Gastroesophageal sphincter (tissue), 3 donors: Measurements from ENCODE around the gene CALML3.

Source experiments
- EP300 ChIP-seq: sonication (generic); formaldehyde crosslinking; IDR thresholded peaks from one replicate; pipeline ENCODE4 v1.6.1; 2017; ENCODE audit warnings: antibody characterized with exemption, mild to moderate bottlenecking
- POLR2A ChIP-seq, 2 donors: fragments of 450-650 bp; IDR thresholded peaks; one replicate each; pipeline ENCODE4 v1.6.1; 2017; ENCODE audit warnings: antibody characterized with exemption in 2 of 2, mild to moderate bottlenecking in 2 of 2, moderate library complexity in 1 of 2
- POLR2AphosphoS5 ChIP-seq: sonication (generic); formaldehyde crosslinking; IDR thresholded peaks from one replicate; pipeline ENCODE4 v1.6.1; 2017; ENCODE audit warnings: antibody characterized with exemption
- TF ChIP-seq, protein P1 (sequence below), 4 experiments: fragments of 200-600 bp in 2 of 4; fragments of 450-650 bp in 2 of 4; sonication (generic) in 1 of 4; IDR thresholded peaks; one replicate each; pipeline ENCODE4 v1.5.1; 2017 to 2019; ENCODE audit warnings: antibody characterized with exemption in 4 of 4, mild to moderate bottlenecking in 2 of 4, moderate library complexity in 2 of 4

DNA sequence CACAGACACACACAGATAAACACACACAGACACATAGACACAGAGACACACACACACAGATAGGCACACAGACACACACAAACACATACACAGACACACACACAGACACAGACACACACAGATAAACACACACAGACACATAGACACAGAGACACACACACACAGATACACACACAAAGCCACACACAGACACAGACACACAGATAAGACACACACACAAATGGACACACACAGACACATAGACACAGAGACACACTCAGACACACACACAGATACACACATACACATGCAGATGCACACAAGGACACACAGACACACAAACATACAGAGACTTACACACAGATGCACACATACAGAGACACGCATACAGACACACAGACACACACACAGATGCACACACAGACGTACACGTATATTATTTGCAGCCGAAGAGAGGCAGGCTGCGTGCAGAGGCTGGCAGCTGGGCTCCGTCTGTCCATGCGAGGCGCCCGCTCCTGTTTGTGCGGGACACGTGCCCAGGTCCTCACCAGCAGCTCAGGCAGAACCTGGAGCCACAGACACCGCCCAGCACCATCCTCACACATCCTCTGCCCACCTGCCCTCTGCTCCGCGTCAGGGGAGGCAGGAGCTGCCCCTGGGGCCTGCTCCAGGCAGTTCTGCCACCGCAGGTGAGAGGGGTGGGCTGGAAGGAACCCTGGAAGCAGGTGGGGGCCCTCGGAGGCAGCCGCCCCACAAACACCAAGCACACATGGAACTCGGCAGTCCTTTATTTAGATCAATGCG, 26.6 kb upstream of the CALML3 start:
- TF ChIP-seq POLR2A (IDR thresholded peaks at IDR 0.05) (no peak), EP300 (no peak), POLR2AphosphoS5 (no peak)
- TF ChIP-seq, protein P1, sequence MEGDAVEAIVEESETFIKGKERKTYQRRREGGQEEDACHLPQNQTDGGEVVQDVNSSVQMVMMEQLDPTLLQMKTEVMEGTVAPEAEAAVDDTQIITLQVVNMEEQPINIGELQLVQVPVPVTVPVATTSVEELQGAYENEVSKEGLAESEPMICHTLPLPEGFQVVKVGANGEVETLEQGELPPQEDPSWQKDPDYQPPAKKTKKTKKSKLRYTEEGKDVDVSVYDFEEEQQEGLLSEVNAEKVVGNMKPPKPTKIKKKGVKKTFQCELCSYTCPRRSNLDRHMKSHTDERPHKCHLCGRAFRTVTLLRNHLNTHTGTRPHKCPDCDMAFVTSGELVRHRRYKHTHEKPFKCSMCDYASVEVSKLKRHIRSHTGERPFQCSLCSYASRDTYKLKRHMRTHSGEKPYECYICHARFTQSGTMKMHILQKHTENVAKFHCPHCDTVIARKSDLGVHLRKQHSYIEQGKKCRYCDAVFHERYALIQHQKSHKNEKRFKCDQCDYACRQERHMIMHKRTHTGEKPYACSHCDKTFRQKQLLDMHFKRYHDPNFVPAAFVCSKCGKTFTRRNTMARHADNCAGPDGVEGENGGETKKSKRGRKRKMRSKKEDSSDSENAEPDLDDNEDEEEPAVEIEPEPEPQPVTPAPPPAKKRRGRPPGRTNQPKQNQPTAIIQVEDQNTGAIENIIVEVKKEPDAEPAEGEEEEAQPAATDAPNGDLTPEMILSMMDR (IDR thresholded peaks at IDR 0.05): no peak
